Trophoblast cell (in vitro differentiated cells and primary cell): ENCODE data around the gene MRI1.

ENCODE experiments used
- DNase-seq, 2 donors: peaks; one replicate each; pipeline ENCODE4 v3.0.0-alpha.2; 2016
- H2AFZ ChIP-seq: 2 replicates; pipeline ENCODE4 v1.6.1; 2013; ENCODE audit warnings: low read length, moderate library complexity, mild to moderate bottlenecking; ENCODE audit not compliant: insufficient read depth, poor library complexity
- H2AK5ac ChIP-seq: 2 replicates; pipeline ENCODE4 v1.6.1; 2013; ENCODE audit warnings: mild to moderate bottlenecking, low read length
- H2BK120ac ChIP-seq: 2 replicates; pipeline ENCODE4 v1.6.1; 2013; ENCODE audit warnings: low read length, mild to moderate bottlenecking, moderate library complexity; ENCODE audit not compliant: insufficient read depth, poor library complexity
- H2BK12ac ChIP-seq: 2 replicates; pipeline ENCODE4 v1.6.1; 2013; ENCODE audit warnings: mild to moderate bottlenecking, low read length, moderate library complexity
- H2BK5ac ChIP-seq: 2 replicates; pipeline ENCODE4 v1.6.1; 2013; ENCODE audit warnings: low read length, low read depth, moderate library complexity, mild to moderate bottlenecking; ENCODE audit not compliant: poor library complexity
- H3K14ac ChIP-seq: 2 replicates; pipeline ENCODE4 v1.6.1; 2013; ENCODE audit warnings: mild to moderate bottlenecking, low read length
- H3K18ac ChIP-seq: 2 replicates; pipeline ENCODE4 v1.6.1; 2013; ENCODE audit warnings: mild to moderate bottlenecking, low read length
- H3K23ac ChIP-seq: 2 replicates; pipeline ENCODE4 v1.6.1; 2013; ENCODE audit warnings: low read length
- H3K27ac ChIP-seq: 2 replicates; pipeline ENCODE4 v1.5.1; 2013; ENCODE audit warnings: low read depth, mild to moderate bottlenecking, inconsistent platforms, low read length, moderate library complexity
- H3K27me3 ChIP-seq: 2 replicates; pipeline ENCODE4 v1.6.1; 2013; ENCODE audit warnings: inconsistent platforms, mild to moderate bottlenecking, low read length, moderate library complexity; ENCODE audit not compliant: insufficient read depth
- H3K36me3 ChIP-seq, 2 experiments: 1 replicate in 1 of 2; 2 replicates in 1 of 2; pipeline ENCODE4 v1.6.1; 2013; ENCODE audit warnings: low read length in 2 of 2, mild to moderate bottlenecking in 2 of 2, moderate library complexity in 1 of 2; ENCODE audit not compliant: insufficient read depth in 2 of 2, control insufficient read depth in 1 of 2
- H3K4ac ChIP-seq: 2 replicates; pipeline ENCODE4 v1.6.1; 2013; ENCODE audit warnings: low read depth, mild to moderate bottlenecking, low read length, moderate library complexity
- H3K4me1 ChIP-seq, 2 experiments: 1 replicate in 1 of 2; 2 replicates in 1 of 2; pipeline ENCODE4 v1.6.1; 2013; ENCODE audit warnings: low read length in 2 of 2, mild to moderate bottlenecking in 2 of 2, moderate library complexity in 1 of 2; ENCODE audit not compliant: insufficient read depth in 2 of 2, control insufficient read depth in 1 of 2
- H3K4me2 ChIP-seq: 2 replicates; pipeline ENCODE4 v1.6.1; 2013; ENCODE audit warnings: inconsistent platforms, mild to moderate bottlenecking, low read length, moderate library complexity
- H3K4me3 ChIP-seq: 2 replicates; pipeline ENCODE4 v1.5.1; 2013; ENCODE audit warnings: mild to moderate bottlenecking, low read depth, low read length, inconsistent platforms
- H3K79me1 ChIP-seq: one replicate; pipeline ENCODE4 v1.6.1; 2013; ENCODE audit warnings: low read length
- H3K79me2 ChIP-seq: 2 replicates; pipeline ENCODE4 v1.6.1; 2013; ENCODE audit warnings: low read length, mild to moderate bottlenecking; ENCODE audit not compliant: control insufficient read depth, insufficient read depth, poor library complexity
- H3K9ac ChIP-seq: 2 replicates; pipeline ENCODE4 v1.6.1; 2013; ENCODE audit warnings: mild to moderate bottlenecking, low read length
- H3K9me3 ChIP-seq: 2 replicates; pipeline ENCODE4 v1.6.1; 2013; ENCODE audit warnings: low read depth, mild to moderate bottlenecking, control low read depth, inconsistent platforms, low read length; ENCODE audit not compliant: insufficient read depth
- H4K12ac ChIP-seq: 2 replicates; pipeline ENCODE4 v1.6.1; 2013; ENCODE audit warnings: low read depth, mild to moderate bottlenecking, low read length, moderate library complexity
- H4K8ac ChIP-seq: 2 replicates; pipeline ENCODE4 v1.6.1; 2013; ENCODE audit warnings: low read depth, mild to moderate bottlenecking, low read length, moderate library complexity
- H4K91ac ChIP-seq: one replicate; pipeline ENCODE4 v1.6.1; 2013; ENCODE audit warnings: low read depth, mild to moderate bottlenecking, low read length, moderate library complexity
- WGBS: extraction: QIAGEN DNeasy Blood & Tissue Kit; methylation state at CpG from one replicate; pipeline ENCODE4 v1.1.7; 2013; ENCODE audit warnings: missing lambda C conversion rate; ENCODE audit not compliant: insufficient read length, insufficient coverage; ENCODE audit errors: extremely low coverage; 5-methylcytosine and 5-hydroxymethylcytosine counted together

The MRI1 gene

GRCh38 chr19:13763265-13763664, 1.1 kb upstream of the MRI1 start:
- H3K9ac ChIP-seq, result no peak overlapping the region
- H3K79me1 ChIP-seq, result peaks cover 7% of the 10 kb centered on the region
- peaks cover 41 to 53% of the 10 kb centered on the region in 2 experiments for H3K36me3 ChIP-seq
- no peak overlapping the region for H3K4me2 ChIP-seq
- H2BK12ac ChIP-seq, result no peak overlapping the region
- H4K91ac ChIP-seq, result no peak overlapping the region
- H3K4me1 ChIP-seq, result peaks cover 10 to 13% of the 10 kb centered on the region in 2 experiments
- H3K27me3 ChIP-seq, result no peaks in the 10 kb centered on the region
- WGBS, result no CpG with 5 or more reads among the region's 3 CpGs
- peaks cover 4% of the 10 kb centered on the region for H3K79me2 ChIP-seq
- no peak overlapping the region for H2AK5ac ChIP-seq
- H3K14ac ChIP-seq, result no peak overlapping the region
- peaks cover 1% of the 10 kb centered on the region for H3K9me3 ChIP-seq
- no peak overlapping the region for H2BK5ac ChIP-seq
- H2BK120ac ChIP-seq, result no peak overlapping the region
- no peak overlapping the region for H3K4me3 ChIP-seq
- H3K23ac ChIP-seq, result no peak overlapping the region
- H3K4ac ChIP-seq, result no peak overlapping the region
- H4K8ac ChIP-seq, result no peak overlapping the region
- no peak overlapping the region for H3K18ac ChIP-seq
- no peak overlapping the region for H3K27ac ChIP-seq
- no peak overlapping the region for H4K12ac ChIP-seq
- no peak for DNase-seq
- H2AFZ ChIP-seq, result no peak overlapping the region

DNA sequence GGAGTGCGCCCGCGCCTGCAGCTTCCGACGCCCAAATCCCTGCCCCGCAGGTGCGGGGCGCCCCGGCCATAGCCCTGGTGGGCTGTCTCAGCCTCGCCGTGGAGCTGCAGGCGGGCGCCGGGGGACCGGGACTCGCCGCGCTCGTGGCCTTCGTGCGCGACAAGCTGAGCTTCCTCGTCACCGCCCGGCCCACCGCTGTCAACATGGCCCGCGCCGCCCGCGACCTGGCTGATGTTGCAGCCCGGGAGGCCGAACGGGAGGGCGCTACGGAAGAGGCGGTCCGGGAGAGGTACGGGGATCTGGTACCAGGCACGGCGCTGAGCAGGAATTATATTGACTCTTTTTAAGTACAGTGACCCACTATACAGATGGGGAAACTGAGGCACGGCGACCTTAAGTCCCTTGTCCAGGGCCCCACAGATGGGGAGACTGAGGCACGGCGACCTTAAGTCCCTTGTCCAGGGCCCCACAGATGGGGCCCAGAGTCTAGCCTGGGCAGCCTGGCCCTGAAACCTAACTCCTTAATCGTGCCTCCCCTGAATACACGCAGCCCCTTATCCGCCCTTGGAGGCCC, 586 bp downstream of the MRI1 start:
- no peaks in the 10 kb centered on the region for H3K27me3 ChIP-seq
- H3K18ac ChIP-seq, result peak overlapping the region; percentile 85
- H3K9ac ChIP-seq, result peak overlapping the region; percentile 70
- H3K27ac ChIP-seq, result no peak overlapping the region
- no peak overlapping the region for H2BK120ac ChIP-seq
- DNase-seq, result peak in 1 of 2 donors; percentile 44
- peak overlapping the region; percentile 81 for H3K4me2 ChIP-seq
- peak overlapping the region; percentile 41 for H3K4ac ChIP-seq
- peak overlapping the region; percentile 83 for H3K4me3 ChIP-seq
- peak overlapping the region; percentile 62 for H4K8ac ChIP-seq
- no CpG with 5 or more reads among the region's 48 CpGs for WGBS
- peak overlapping the region; percentile 10 for H4K12ac ChIP-seq
- no peak overlapping the region for H2AK5ac ChIP-seq
- no peak overlapping the region for H3K23ac ChIP-seq
- H4K91ac ChIP-seq, result peak overlapping the region; percentile 57
- peaks cover 4% of the 10 kb centered on the region for H3K79me2 ChIP-seq
- H3K14ac ChIP-seq, result peak overlapping the region; percentile 74
- no peak overlapping the region for H2BK5ac ChIP-seq
- peaks cover 7% of the 10 kb centered on the region for H3K79me1 ChIP-seq
- H3K9me3 ChIP-seq, result no peaks in the 10 kb centered on the region
- no peak overlapping the region for H2BK12ac ChIP-seq
- peak overlapping the region; percentile 62 for H2AFZ ChIP-seq
- H3K4me1 ChIP-seq, result peaks cover 10 to 13% of the 10 kb centered on the region in 2 experiments
- peaks cover 42 to 55% of the 10 kb centered on the region in 2 experiments for H3K36me3 ChIP-seq

DNA sequence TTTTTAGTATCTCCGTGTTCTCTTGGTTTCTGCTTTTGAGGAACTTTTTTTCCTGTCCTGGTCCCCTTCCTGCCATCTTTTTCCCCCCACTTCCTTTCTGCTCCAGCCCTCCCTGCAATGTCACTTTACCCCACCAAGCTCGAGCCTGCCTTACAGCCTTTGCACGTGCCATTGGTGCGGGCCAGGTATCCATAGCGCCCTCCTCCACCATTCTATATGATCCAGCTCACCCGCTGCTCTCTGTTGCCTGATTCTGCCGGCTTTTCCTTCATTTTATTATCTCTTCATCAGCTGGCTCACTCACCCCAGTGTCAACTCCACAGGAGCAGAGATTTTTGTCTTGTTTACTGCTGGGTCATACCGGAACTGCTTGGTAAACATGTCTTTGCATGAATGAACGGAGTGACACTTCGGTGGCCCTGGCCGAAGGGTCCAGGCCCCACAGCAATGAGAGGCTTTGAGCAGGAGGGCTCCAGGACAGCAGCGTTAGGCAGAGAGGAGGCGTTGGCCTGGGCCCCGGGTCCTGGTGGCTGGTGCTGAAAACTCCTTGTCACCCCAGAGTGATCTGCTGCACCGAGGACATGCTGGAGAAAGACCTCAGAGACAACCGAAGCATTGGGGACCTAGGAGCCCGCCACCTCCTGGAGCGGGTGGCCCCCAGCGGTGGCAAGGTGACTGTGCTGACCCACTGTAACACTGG, 1.2 kb downstream of the MRI1 start:
- peaks cover 41 to 55% of the 10 kb centered on the region in 2 experiments for H3K36me3 ChIP-seq
- H2AFZ ChIP-seq, result no peak overlapping the region
- H4K8ac ChIP-seq, result no peak overlapping the region
- peak overlapping the region; percentile 22 for H2AK5ac ChIP-seq
- no peak overlapping the region for H2BK5ac ChIP-seq
- peak overlapping the region; percentile 81 for H3K4me2 ChIP-seq
- no peak overlapping the region for H2BK120ac ChIP-seq
- peak overlapping the region; percentile 42 for H3K18ac ChIP-seq
- H2BK12ac ChIP-seq, result no peak overlapping the region
- no peak overlapping the region for H3K27ac ChIP-seq
- H3K4me3 ChIP-seq, result peak overlapping the region; percentile 15
- H3K79me1 ChIP-seq, result peaks cover 7% of the 10 kb centered on the region
- WGBS, result no CpG with 5 or more reads among the region's 19 CpGs
- no peaks in the 10 kb centered on the region for H3K9me3 ChIP-seq
- H3K4me1 ChIP-seq, result peaks cover 10 to 13% of the 10 kb centered on the region in 2 experiments
- no peak overlapping the region for H4K12ac ChIP-seq
- no peak overlapping the region for H3K14ac ChIP-seq
- no peak overlapping the region for H3K23ac ChIP-seq
- H3K9ac ChIP-seq, result no peak overlapping the region
- DNase-seq, result peak; percentile 32 to 48
- H4K91ac ChIP-seq, result no peak overlapping the region
- no peaks in the 10 kb centered on the region for H3K27me3 ChIP-seq
- H3K79me2 ChIP-seq, result peaks cover 4% of the 10 kb centered on the region
- peak overlapping the region; percentile 13 for H3K4ac ChIP-seq

DNA sequence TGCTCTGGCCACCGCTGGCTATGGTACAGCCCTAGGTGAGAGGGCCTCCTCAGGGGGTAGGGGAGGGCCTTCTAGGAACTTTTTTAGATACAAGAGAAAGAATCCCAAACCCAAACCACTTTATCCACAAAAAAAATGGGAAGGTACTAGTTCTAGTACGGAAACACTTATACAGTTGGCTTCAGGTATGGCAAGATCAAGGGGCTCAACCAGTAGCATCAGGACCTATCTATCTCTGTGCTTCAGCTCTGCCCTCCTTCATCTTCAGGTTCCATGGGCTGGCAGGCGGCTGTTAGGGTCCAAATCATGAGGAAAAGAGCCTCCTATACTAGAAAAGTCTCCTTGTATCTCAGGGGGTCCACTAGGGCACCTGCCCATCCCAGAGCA, 1.8 kb downstream of the MRI1 start:
- H3K36me3 ChIP-seq, result peaks cover 36 to 51% of the 10 kb centered on the region in 2 experiments
- no peak overlapping the region for H3K4ac ChIP-seq
- H4K12ac ChIP-seq, result no peak overlapping the region
- H3K79me2 ChIP-seq, result peaks cover 4% of the 10 kb centered on the region
- peaks cover 10 to 13% of the 10 kb centered on the region in 2 experiments for H3K4me1 ChIP-seq
- no peak overlapping the region for H3K4me3 ChIP-seq
- no CpG with 5 or more reads among the region's 3 CpGs for WGBS
- no peak overlapping the region for H3K4me2 ChIP-seq
- H3K9me3 ChIP-seq, result no peaks in the 10 kb centered on the region
- no peak for DNase-seq
- no peak overlapping the region for H4K91ac ChIP-seq
- no peak overlapping the region for H3K27ac ChIP-seq
- no peak overlapping the region for H2BK5ac ChIP-seq
- H2BK120ac ChIP-seq, result no peak overlapping the region
- H3K9ac ChIP-seq, result no peak overlapping the region
- no peak overlapping the region for H3K23ac ChIP-seq
- no peak overlapping the region for H2AFZ ChIP-seq
- H2AK5ac ChIP-seq, result no peak overlapping the region
- H3K27me3 ChIP-seq, result no peaks in the 10 kb centered on the region
- H2BK12ac ChIP-seq, result no peak overlapping the region
- peak overlapping the region; percentile 42 for H3K18ac ChIP-seq
- no peak overlapping the region for H3K14ac ChIP-seq
- no peak overlapping the region for H4K8ac ChIP-seq
- peaks cover 7% of the 10 kb centered on the region for H3K79me1 ChIP-seq
